Smooth muscle cell (in vitro differentiated cells): Measurements from ENCODE around the gene GTPBP6. TPM values are rescaled to one million over a fixed set of nuclear protein-coding genes. Genes with fewer than 3 reads are reported as not detected.

ENCODE experiments used
- DNase-seq: peaks from one replicate; lab custom pipeline; 2025; ENCODE audit not compliant: unreplicated experiment; lab: John Stamatoyannopoulos, UW
- H2AFZ ChIP-seq: fragments of 200-600 bp; sonication (generic); 2 replicates; pipeline ENCODE4 v1.6.0; 2016; ENCODE audit warnings: antibody characterized with exemption, low read depth, mild to moderate bottlenecking
- H3F3A ChIP-seq: fragments of 200-600 bp; sonication (generic); 2 replicates; pipeline ENCODE4 v1.6.0; 2017; ENCODE audit warnings: antibody characterized with exemption, low read depth
- H3K27ac ChIP-seq: fragments of 200-600 bp; sonication (generic); 2 replicates; pipeline ENCODE4 v1.5.1; 2016; ENCODE audit warnings: low read depth, mild to moderate bottlenecking
- H3K27me3 ChIP-seq: fragments of 200-600 bp; sonication (generic); 2 replicates; pipeline ENCODE4 v1.6.1; 2016; ENCODE audit warnings: low read depth, mild to moderate bottlenecking
- H3K36me3 ChIP-seq: fragments of 200-600 bp; sonication (generic); 2 replicates; pipeline ENCODE4 v1.5.1; 2016; ENCODE audit warnings: low read depth
- H3K4me1 ChIP-seq: fragments of 200-600 bp; sonication (generic); 2 replicates; pipeline ENCODE4 v1.5.1; 2016; ENCODE audit warnings: low read depth
- H3K4me2 ChIP-seq: fragments of 200-600 bp; sonication (generic); 2 replicates; pipeline ENCODE4 v1.6.0; 2016; ENCODE audit warnings: mild to moderate bottlenecking
- H3K4me3 ChIP-seq: fragments of 200-600 bp; sonication (generic); 2 replicates; pipeline ENCODE4 v1.5.1; 2016; ENCODE audit warnings: mild to moderate bottlenecking
- H3K79me2 ChIP-seq: fragments of 200-600 bp; sonication (generic); 2 replicates; pipeline ENCODE4 v1.6.0; 2016; ENCODE audit warnings: low read depth, mild to moderate bottlenecking
- H3K9ac ChIP-seq: fragments of 200-600 bp; sonication (generic); 2 replicates; pipeline ENCODE4 v1.6.0; 2016; ENCODE audit warnings: low read depth
- H3K9me3 ChIP-seq: fragments of 200-600 bp; sonication (generic); replicated peaks from 2 replicates; pipeline ENCODE4 v1.5.1; 2016; ENCODE audit warnings: low read depth
- H4K20me1 ChIP-seq: fragments of 200-600 bp; sonication (generic); 2 replicates; pipeline ENCODE4 v1.6.0; 2016; ENCODE audit warnings: low read depth
- CTCF ChIP-seq: fragments of 200-600 bp; sonication (generic); IDR thresholded peaks from 2 replicates; pipeline ENCODE4 v1.5.1; 2017; ENCODE audit warnings: borderline replicate concordance, mild to moderate bottlenecking, antibody characterized with exemption; ENCODE audit not compliant: insufficient read depth, poor library complexity, severe bottlenecking
- WGBS: methylation state at CpG from one replicate; pipeline ENCODE4 v1.1.7; 2016; ENCODE audit warnings: low lambda C conversion rate; 5-methylcytosine and 5-hydroxymethylcytosine counted together
- polyA plus RNA-seq: library from polyadenylated mRNA; unstranded; fragments of >200 nt; fragmentation: Nextera tagmentation; extraction: Ambion mirVana; gene quantifications from 2 replicates; pipeline ENCODE4 v1.2.1, GENCODE V29; 2016
- total RNA-seq: library from RNA; depleted of rRNA; stranded (reverse); fragments of >200 nt; gene quantifications from 2 replicates; pipeline ENCODE4 v1.2.3, GENCODE V29; 2014

The GTPBP6 gene
- total and polyA plus RNA-seq, 2 experiments from 2014 or later: 25.3 to 59.5 TPM

- H3K4me1 ChIP-seq: no peaks in the 10 kb centered on the region
- no peak overlapping the region for H3K9ac ChIP-seq
- TF ChIP-seq CTCF: no peak
- H3F3A ChIP-seq: no peaks in the 10 kb centered on the region
- H3K27me3 ChIP-seq: no peaks in the 10 kb centered on the region
- DNase-seq: no peak
- no peak overlapping the region for H3K4me3 ChIP-seq
- H2AFZ ChIP-seq: no peak overlapping the region
- H3K79me2 ChIP-seq: no peaks in the 10 kb centered on the region
- no peaks in the 10 kb centered on the region for H3K36me3 ChIP-seq
- no peak overlapping the region for H3K27ac ChIP-seq
- no peaks in the 10 kb centered on the region for H4K20me1 ChIP-seq
- WGBS: 97% methylated on average over 8 of the region's 8 CpGs
- H3K9me3 ChIP-seq: no peaks in the 10 kb centered on the region
- H3K4me2 ChIP-seq: no peak overlapping the region
Observed at GRCh38 chrX:300334-300733, 18.3 kb downstream of the GTPBP6 start.

- H3K4me1 ChIP-seq: no peaks in the 10 kb centered on the region
- H3K4me3 ChIP-seq: no peak overlapping the region
- TF ChIP-seq CTCF: no peak
- H3K9me3 ChIP-seq: no peaks in the 10 kb centered on the region
- H3K4me2 ChIP-seq: no peak overlapping the region
- no peaks in the 10 kb centered on the region for H3K27me3 ChIP-seq
- H3K27ac ChIP-seq: no peak overlapping the region
- H3K9ac ChIP-seq: no peak overlapping the region
- no peaks in the 10 kb centered on the region for H3K36me3 ChIP-seq
- H3K79me2 ChIP-seq: no peaks in the 10 kb centered on the region
- DNase-seq: no peak
- H2AFZ ChIP-seq: no peak overlapping the region
- H3F3A ChIP-seq: no peaks in the 10 kb centered on the region
- WGBS: 97% methylated on average over 36 of the region's 36 CpGs
- H4K20me1 ChIP-seq: no peaks in the 10 kb centered on the region
Observed at GRCh38 chrX:298993-299392, 19.6 kb downstream of the GTPBP6 start.

GRCh38 chrX:295136-295535 is 23.5 kb downstream of the GTPBP6 start:
- H3F3A ChIP-seq: no peaks in the 10 kb centered on the region
- TF ChIP-seq CTCF: no peak
- H3K4me3 ChIP-seq: no peak overlapping the region
- H3K4me1 ChIP-seq: no peaks in the 10 kb centered on the region
- H3K4me2 ChIP-seq: no peak overlapping the region
- H3K36me3 ChIP-seq: peaks cover 5% of the 10 kb centered on the region
- 95% methylated on average over 21 of the region's 21 CpGs for WGBS
- no peaks in the 10 kb centered on the region for H3K27me3 ChIP-seq
- no peak overlapping the region for H3K9ac ChIP-seq
- no peaks in the 10 kb centered on the region for H3K79me2 ChIP-seq
- H3K27ac ChIP-seq: no peak overlapping the region
- H3K9me3 ChIP-seq: no peaks in the 10 kb centered on the region
- H2AFZ ChIP-seq: no peak overlapping the region
- no peaks in the 10 kb centered on the region for H4K20me1 ChIP-seq
- DNase-seq: no peak
